Spleen (tissue), 11 donors: ENCODE measurements around the gene SIDT2. TPM values are rescaled to one million over a fixed set of nuclear protein-coding genes. Genes with fewer than 3 reads are reported as not detected.

ENCODE experiments used
- DNase-seq: peaks from one replicate; pipeline ENCODE4 v3.0.0-alpha.2; 2020
- H3K27ac ChIP-seq, 8 donors: fragments of 200-600 bp; sonication (generic) in 7 of 8; 1 replicate in 4 of 8; 2 replicates in 4 of 8; pipeline versions ENCODE4 v1.5.0 to v1.8.0; 2016 to 2021; ENCODE audit warnings: inconsistent platforms in 4 of 8, mild to moderate bottlenecking in 4 of 8, moderate library complexity in 1 of 8
- H3K27me3 ChIP-seq, 7 donors: fragments of 200-600 bp; sonication (generic) in 6 of 7; replicated peaks in 1 of 7; 1 replicate in 4 of 7; 2 replicates in 3 of 7; pipeline versions ENCODE4 v1.5.0 to v1.8.0; 2016 to 2021; ENCODE audit warnings: inconsistent platforms in 3 of 7, mild to moderate bottlenecking in 1 of 7
- H3K36me3 ChIP-seq, 6 donors: fragments of 200-600 bp; sonication (generic) in 5 of 6; 1 replicate in 4 of 6; 2 replicates in 2 of 6; pipeline versions ENCODE4 v1.5.0 to v1.8.0; 2016 to 2021; ENCODE audit warnings: inconsistent platforms in 2 of 6
- H3K4me1 ChIP-seq, 6 donors: fragments of 200-600 bp; sonication (generic) in 5 of 6; 1 replicate in 3 of 6; 2 replicates in 3 of 6; pipeline versions ENCODE4 v1.5.0 to v1.8.0; 2016 to 2021; ENCODE audit warnings: inconsistent platforms in 3 of 6
- H3K4me3 ChIP-seq, 8 donors: fragments of 200-600 bp; sonication (generic) in 7 of 8; 1 replicate in 4 of 8; 2 replicates in 4 of 8; pipeline versions ENCODE4 v1.5.0 to v1.8.0; 2016 to 2021; ENCODE audit warnings: inconsistent platforms in 4 of 8, mild to moderate bottlenecking in 4 of 8, moderate library complexity in 2 of 8
- H3K9me3 ChIP-seq, 8 donors: fragments of 200-600 bp; sonication (generic) in 7 of 8; 1 replicate in 4 of 8; 2 replicates in 4 of 8; pipeline versions ENCODE4 v1.5.0 to v1.8.0; 2016 to 2021; ENCODE audit warnings: inconsistent platforms in 4 of 8
- POLR2A ChIP-seq, 3 donors: fragments of 450-650 bp; IDR thresholded peaks; one replicate each; pipeline ENCODE4 v1.5.1; 2017; ENCODE audit warnings: antibody characterized with exemption in 3 of 3, mild to moderate bottlenecking in 1 of 3
- POLR2AphosphoS5 ChIP-seq, 3 donors: sonication (generic); formaldehyde crosslinking; IDR thresholded peaks; one replicate each; pipeline ENCODE4 v1.5.1; 2017; ENCODE audit warnings: antibody characterized with exemption in 3 of 3
- WGBS, 5 donors: extraction: QIAGEN DNeasy Blood & Tissue Kit in 3 of 5; methylation state at CpG; one replicate each; pipeline versions ENCODE4 v1.1.5 to v1.1.7; 2013 to 2018; 5-methylcytosine and 5-hydroxymethylcytosine counted together
- intact Hi-C: fragments of 100-400 bp; cut with DNase I; formaldehyde crosslinking; loops from one replicate; pipeline ENCODE4 v1.15.0; 2023; ENCODE audit warnings: low total_unique reads
- polyA plus RNA-seq, 3 donors: library from polyadenylated mRNA; stranded (reverse); fragments of 200-250 nt; gene quantifications; one replicate each; pipeline ENCODE4 v1.2.1, GENCODE V29; 2013
- total RNA-seq, 7 donors: library from RNA; depleted of rRNA in 3 of 7; stranded (reverse); fragments of >200 nt in 3 of 7; fragmentation: NEBNext Ultra II Directional in 4 of 7; extraction: Animal tissue kit (Norgen Biotek cat#: 25700) in 4 of 7; gene quantifications; one replicate each; pipeline versions ENCODE4 v1.1.0 to v1.2.1, GENCODE V29; 2016 to 2021
- TF ChIP-seq, protein P1 (sequence below), 11 experiments: fragments of 200-600 bp in 7 of 11; fragments of 450-650 bp in 4 of 11; sonication (generic) in 4 of 11; IDR thresholded peaks in 8 of 11; conservative IDR thresholded peaks in 3 of 11; 1 replicate in 7 of 11; 2 replicates in 4 of 11; pipeline versions ENCODE4 v1.4.0 to v1.8.0; 2016 to 2021; ENCODE audit warnings: antibody characterized with exemption in 11 of 11, inconsistent platforms in 4 of 11, mild to moderate bottlenecking in 1 of 11
- donor health status: healthy with polysubstance abuse.
- donor health status: DM: no; HTN: no; CAD: no; lungs with moderate emphysema.
- donor health status: DM: no; HTN: no; CAD: no.
- donor health status: Bipolar disorder and iron deficiency.
- donor health status: healthy.
- donor health status: DM: no; HTN: no; CAD: no.
- donor health status: DM: yes; HTN: yes; CAD: no.

Gene SIDT2
- total and polyA plus RNA-seq, 10 donors, result 21.3 to 83.8 (median 51.8) TPM

GRCh38 chr11:117146521-117146920, 32.0 kb upstream of the SIDT2 start:
- TF ChIP-seq, protein P1, sequence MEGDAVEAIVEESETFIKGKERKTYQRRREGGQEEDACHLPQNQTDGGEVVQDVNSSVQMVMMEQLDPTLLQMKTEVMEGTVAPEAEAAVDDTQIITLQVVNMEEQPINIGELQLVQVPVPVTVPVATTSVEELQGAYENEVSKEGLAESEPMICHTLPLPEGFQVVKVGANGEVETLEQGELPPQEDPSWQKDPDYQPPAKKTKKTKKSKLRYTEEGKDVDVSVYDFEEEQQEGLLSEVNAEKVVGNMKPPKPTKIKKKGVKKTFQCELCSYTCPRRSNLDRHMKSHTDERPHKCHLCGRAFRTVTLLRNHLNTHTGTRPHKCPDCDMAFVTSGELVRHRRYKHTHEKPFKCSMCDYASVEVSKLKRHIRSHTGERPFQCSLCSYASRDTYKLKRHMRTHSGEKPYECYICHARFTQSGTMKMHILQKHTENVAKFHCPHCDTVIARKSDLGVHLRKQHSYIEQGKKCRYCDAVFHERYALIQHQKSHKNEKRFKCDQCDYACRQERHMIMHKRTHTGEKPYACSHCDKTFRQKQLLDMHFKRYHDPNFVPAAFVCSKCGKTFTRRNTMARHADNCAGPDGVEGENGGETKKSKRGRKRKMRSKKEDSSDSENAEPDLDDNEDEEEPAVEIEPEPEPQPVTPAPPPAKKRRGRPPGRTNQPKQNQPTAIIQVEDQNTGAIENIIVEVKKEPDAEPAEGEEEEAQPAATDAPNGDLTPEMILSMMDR (IDR thresholded peaks at IDR 0.05 in 8 of 11, conservative IDR thresholded peaks at IDR 0.05 in 3 of 11), result no peak
- H3K4me1 ChIP-seq, result peaks cover 10 to 81% (median 55%) of the 10 kb centered on the region in 6 donors
- no peaks in the 10 kb centered on the region for H3K9me3 ChIP-seq
- 76 to 89% (median 80%) methylated on average over 10 of the region's 10 CpGs for WGBS, 5 donors
- H3K27ac ChIP-seq, result no peak overlapping the region
- no peaks in the 10 kb centered on the region for H3K27me3 ChIP-seq
- peak overlapping the region in 1 of 8 donors; percentile 92 for H3K4me3 ChIP-seq
- intact Hi-C loops, result no loop called here
- H3K36me3 ChIP-seq, result peaks cover 0 to 50% (median 9%) of the 10 kb centered on the region in 6 donors
- no peak for DNase-seq

- H3K4me1 ChIP-seq, result peaks cover 0 to 99% (median 44%) of the 10 kb centered on the region in 6 donors
- intact Hi-C loops, result no loop called here
- H3K27ac ChIP-seq, result no peak overlapping the region
- no peaks in the 10 kb centered on the region for H3K9me3 ChIP-seq
- H3K27me3 ChIP-seq, result no peaks in the 10 kb centered on the region
- no peak overlapping the region for H3K4me3 ChIP-seq
- 64 to 78% (median 69%) methylated on average over 2 of the region's 2 CpGs for WGBS, 5 donors
- TF ChIP-seq, protein P1 (IDR thresholded peaks at IDR 0.05 in 8 of 11, conservative IDR thresholded peaks at IDR 0.05 in 3 of 11), result no peak
- TF ChIP-seq POLR2A (IDR thresholded peaks at IDR 0.05) (no peak), POLR2AphosphoS5 (IDR thresholded peaks at IDR 0.05) (no peak)
- DNase-seq, result no peak
- H3K36me3 ChIP-seq, result peaks cover 0 to 94% (median 29%) of the 10 kb centered on the region in 6 donors
These were observed 26.5 kb upstream of the SIDT2 start for GRCh38 chr11:117152066-117152465.

GRCh38 chr11:117154468-117154867, 24.1 kb upstream of the SIDT2 start:
- Histone ChIP-seq H3K9me3 (no peaks in the 10 kb centered on the region), H3K27me3 (no peaks in the 10 kb centered on the region), H3K4me3 (no peak overlapping the region), H3K27ac (no peak overlapping the region), H3K36me3 (peaks cover 0 to 96% (median 35%) of the 10 kb centered on the region in 6 donors), H3K4me1 (peaks cover 0 to 84% (median 29%) of the 10 kb centered on the region in 6 donors)
- TF ChIP-seq, protein P1 (IDR thresholded peaks at IDR 0.05 in 8 of 11, conservative IDR thresholded peaks at IDR 0.05 in 3 of 11), result no peak
- TF ChIP-seq POLR2A (IDR thresholded peaks at IDR 0.05), result no peak
- TF ChIP-seq POLR2AphosphoS5 (IDR thresholded peaks at IDR 0.05), result no peak
- WGBS, 5 donors, result 95 to 99% (median 96%) methylated on average over 5 of the region's 5 CpGs
- intact Hi-C loops, result no loop called here
- DNase-seq, result no peak

- intact Hi-C loops, result no loop called here
- Histone ChIP-seq H3K9me3 (no peaks in the 10 kb centered on the region), H3K36me3 (peaks cover 0 to 98% (median 57%) of the 10 kb centered on the region in 6 donors), H3K27me3 (no peaks in the 10 kb centered on the region), H3K4me1 (peaks cover 0 to 66% (median 11%) of the 10 kb centered on the region in 6 donors), H3K27ac (no peak overlapping the region), H3K4me3 (no peak overlapping the region)
- TF ChIP-seq, protein P1 (IDR thresholded peaks at IDR 0.05 in 8 of 11, conservative IDR thresholded peaks at IDR 0.05 in 3 of 11), result no peak
- TF ChIP-seq POLR2AphosphoS5 (IDR thresholded peaks at IDR 0.05) (no peak), POLR2A (IDR thresholded peaks at IDR 0.05) (no peak)
- no peak for DNase-seq
- WGBS, 5 donors, result 92 to 98% (median 95%) methylated on average over 2 of the region's 2 CpGs
These were observed 21.0 kb upstream of the SIDT2 start for GRCh38 chr11:117157507-117157906.
